Measurements from ENCODE around the gene PRAMEF12.
"Not testable (repeated sequence)": the region's sequence is repeated elsewhere in the genome, so short reads cannot be mapped to it uniquely, and the experiment has no call there.

Gene PRAMEF12

GRCh38 chr1:12773438-12773837 is at the start of gene PRAMEF12:
TSS of gene PRAMEF12 (plus strand) at chr1:12773738. CDS start at chr1:12774868, 1,130 bp downstream.
- FAIRE-seq (no peak), DNase-seq (ENCODE audit: insufficient read length, low spot score) (no peak)
- TF ChIP-seq POLR2A (IDR thresholded peaks at IDR 0.05; ENCODE audit: low read depth, low read length) = no peak

DNA sequence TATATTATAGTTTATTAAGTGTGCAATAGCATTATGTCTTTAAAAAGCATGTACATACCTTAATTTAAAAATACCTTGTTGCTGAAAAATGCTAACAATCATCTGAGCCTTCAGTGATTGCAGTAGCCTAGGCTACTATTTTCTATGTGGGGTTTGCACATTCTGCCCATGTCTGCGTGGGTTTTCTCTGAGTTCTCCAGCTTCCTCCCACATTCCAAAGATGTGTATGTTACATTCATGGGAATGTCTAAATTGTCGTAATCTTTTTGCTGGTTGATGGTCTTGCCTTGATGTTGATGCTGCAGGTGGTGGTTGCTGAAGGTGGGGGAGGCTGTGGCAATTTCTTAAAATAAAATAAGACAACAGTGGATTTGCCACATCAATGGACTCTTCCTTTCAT is 45.1 kb upstream of the PRAMEF12 start:
- DNase-seq (ENCODE audit: insufficient read length, low spot score) = no peak
- FAIRE-seq = no peak
- TF ChIP-seq POLR2A (IDR thresholded peaks at IDR 0.05; ENCODE audit: low read depth, low read length) = no peak

GRCh38 chr1:12730156-12730555 is 43.4 kb upstream of the PRAMEF12 start:
- DNase-seq (ENCODE audit: insufficient read length, low spot score) = no peak
- FAIRE-seq = no peak
- no peak for TF ChIP-seq POLR2A (IDR thresholded peaks at IDR 0.05; ENCODE audit: low read depth, low read length)

GRCh38 chr1:12731084-12731483 is 42.5 kb upstream of the PRAMEF12 start:
- DNase-seq (ENCODE audit: insufficient read length, low spot score); FAIRE-seq: not testable (repeated sequence)

DNA sequence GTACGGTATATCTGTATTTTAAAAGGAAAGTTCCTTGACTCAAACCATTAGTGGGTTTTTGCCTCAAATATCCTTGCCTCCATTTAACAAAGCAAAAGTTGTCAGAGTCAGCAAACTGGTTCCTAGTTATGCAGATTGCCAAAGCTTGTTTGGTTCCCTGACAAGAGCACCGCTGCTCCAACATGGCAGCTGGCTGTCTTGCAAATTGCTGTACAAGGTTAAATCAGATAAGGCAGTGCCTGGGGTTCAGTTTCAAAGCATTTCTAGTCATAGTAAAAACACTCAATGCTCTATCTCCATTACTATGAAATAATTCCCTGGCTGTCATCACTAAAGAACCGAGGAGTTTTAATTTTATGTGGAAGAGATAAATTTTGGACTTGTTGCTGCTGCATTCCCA is 38.9 kb upstream of the PRAMEF12 start:
- DNase-seq (ENCODE audit: insufficient read length, low spot score) (no peak), FAIRE-seq (no peak)
- no peak for TF ChIP-seq POLR2A (IDR thresholded peaks at IDR 0.05; ENCODE audit: low read depth, low read length)

DNA sequence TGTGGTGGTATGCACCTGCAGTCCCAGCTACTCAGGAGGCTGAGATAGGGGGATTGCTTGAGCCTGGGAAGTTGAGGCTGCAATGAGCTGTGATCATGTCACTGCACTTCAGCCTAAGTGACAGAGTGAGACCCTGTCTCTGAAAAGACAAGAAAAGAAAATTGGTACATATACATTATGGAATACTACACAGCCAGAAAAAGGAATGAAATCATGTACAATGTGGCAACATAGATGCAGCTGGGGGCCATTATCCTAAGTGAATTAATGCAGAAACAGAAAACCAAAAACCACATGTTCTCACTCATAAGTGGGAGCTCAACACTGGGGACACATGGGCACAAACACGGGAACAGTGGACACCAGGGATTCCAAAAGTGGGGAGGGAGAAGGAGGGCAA is 34.6 kb upstream of the PRAMEF12 start:
- no peak for TF ChIP-seq POLR2A (IDR thresholded peaks at IDR 0.05; ENCODE audit: low read depth, low read length)
- DNase-seq (ENCODE audit: insufficient read length, low spot score) (no peak), FAIRE-seq (no peak)

DNA sequence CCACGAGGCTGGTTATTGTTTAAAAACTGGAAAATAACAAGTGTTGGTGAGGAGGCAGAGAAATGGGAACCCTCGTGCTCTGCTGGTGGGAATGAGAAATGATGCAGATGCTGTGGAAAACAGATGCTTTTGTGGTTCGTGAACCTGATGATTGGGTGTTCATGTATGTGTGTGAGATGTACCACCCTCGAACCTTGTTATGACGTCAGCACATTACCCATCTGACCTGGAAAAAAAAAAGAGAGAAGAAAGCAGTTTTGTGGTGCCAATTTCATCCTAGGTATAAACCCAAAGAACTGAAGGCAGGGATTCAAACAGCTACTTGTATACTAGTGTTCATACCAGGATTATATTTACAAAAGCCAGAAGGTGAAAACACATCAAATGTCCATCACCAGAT is 33.9 kb upstream of the PRAMEF12 start:
- TF ChIP-seq POLR2A (IDR thresholded peaks at IDR 0.05; ENCODE audit: low read depth, low read length) = no peak
- no peak for DNase-seq (ENCODE audit: insufficient read length, low spot score)
- FAIRE-seq = no peak

DNA sequence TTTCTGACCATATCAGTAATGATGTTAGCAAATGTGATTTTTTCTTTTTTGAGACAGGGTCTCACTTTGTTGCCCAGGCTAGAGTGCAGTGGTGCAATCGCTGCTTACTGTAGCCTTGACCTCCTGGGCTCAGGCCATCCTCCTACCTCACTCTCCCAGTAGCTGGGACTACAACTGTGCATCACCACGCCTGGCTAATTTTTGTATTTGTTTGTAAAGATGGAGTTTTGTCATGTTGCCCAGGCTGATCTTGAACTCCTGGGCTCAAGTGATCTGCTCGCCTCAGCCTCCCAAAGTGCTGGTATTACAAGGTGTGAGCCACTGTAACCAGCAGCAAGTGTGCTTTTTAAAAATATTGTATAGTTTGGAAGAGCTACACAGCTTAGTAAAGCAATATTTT is 31.6 kb upstream of the PRAMEF12 start:
- no peak for DNase-seq (ENCODE audit: insufficient read length, low spot score)
- no peak for TF ChIP-seq POLR2A (IDR thresholded peaks at IDR 0.05; ENCODE audit: low read depth, low read length)
- no peak for FAIRE-seq

DNA sequence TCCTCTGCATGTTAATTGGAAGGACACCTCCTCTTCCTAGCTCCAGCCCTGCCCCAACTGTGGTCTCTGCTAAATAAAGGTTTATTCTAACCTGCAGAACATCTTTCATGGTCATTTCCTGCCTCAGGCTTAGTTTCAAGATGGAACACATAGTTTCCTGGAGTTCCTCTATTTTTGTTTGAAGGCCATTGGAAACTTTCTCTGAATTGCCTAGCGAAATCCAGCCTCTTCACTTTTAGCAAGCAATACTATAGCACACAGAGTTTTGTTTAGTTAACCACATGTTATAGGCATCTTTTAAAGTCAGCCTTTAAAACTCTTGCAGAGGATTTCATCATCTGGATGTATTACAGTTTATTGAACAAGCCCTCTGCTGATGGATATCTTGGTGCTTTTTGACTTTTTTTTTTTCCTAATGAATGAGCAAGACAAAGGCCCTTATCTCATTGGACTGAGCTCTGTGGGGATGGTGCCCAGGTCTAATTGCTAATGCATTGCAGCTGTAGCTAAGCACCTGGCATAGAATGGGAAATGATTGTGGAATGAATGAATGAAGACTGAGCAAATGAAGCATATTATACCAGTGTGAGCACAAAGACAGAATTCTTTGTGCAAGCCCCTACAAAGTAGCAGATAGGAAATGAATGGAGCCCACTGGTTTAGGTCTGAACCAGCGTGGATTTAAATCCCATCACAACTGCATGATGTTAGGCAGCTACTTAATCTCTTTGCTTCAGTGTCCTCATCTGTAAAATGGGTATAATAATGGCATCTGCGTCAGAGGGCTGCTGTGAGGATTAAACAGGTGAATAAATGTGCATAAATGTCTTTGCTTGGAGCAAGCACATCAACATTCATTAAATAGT is 28.2 kb upstream of the PRAMEF12 start:
- no peak for FAIRE-seq
- DNase-seq (ENCODE audit: insufficient read length, low spot score) = no peak
- TF ChIP-seq POLR2A (IDR thresholded peaks at IDR 0.05; ENCODE audit: low read depth, low read length) = no peak

DNA sequence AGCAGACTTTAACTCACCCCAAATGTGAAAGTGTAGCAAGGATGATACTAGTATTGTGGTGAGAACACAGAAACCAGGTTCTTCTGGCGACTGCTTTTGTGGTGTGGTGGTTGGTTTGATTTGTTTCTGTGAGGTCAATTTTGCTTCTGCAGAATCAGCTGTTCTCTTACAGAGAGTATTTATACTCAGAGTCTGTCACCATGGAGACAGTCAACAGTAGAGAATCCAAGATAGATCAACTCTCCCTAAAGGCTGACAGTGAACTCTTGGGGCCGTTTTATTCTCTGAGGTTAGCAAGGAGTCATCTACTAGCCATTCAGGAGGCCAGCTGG is 27.6 kb upstream of the PRAMEF12 start, which contains the start of gene CFAP107:
Gene CFAP107 (plus strand): TSS at position 209 of the 332 bp plus-strand sequence. CDS start 231 bp downstream, outside the sequence.
- FAIRE-seq = no peak
- TF ChIP-seq POLR2A (IDR thresholded peaks at IDR 0.05; ENCODE audit: low read depth, low read length) = no peak
- no peak for DNase-seq (ENCODE audit: insufficient read length, low spot score)

- DNase-seq (ENCODE audit: insufficient read length, low spot score) (no peak), FAIRE-seq (no peak)
- no peak for TF ChIP-seq POLR2A (IDR thresholded peaks at IDR 0.05; ENCODE audit: low read depth, low read length)
Observed at GRCh38 chr1:12748778-12749355, 24.7 kb upstream of the PRAMEF12 start.

DNA sequence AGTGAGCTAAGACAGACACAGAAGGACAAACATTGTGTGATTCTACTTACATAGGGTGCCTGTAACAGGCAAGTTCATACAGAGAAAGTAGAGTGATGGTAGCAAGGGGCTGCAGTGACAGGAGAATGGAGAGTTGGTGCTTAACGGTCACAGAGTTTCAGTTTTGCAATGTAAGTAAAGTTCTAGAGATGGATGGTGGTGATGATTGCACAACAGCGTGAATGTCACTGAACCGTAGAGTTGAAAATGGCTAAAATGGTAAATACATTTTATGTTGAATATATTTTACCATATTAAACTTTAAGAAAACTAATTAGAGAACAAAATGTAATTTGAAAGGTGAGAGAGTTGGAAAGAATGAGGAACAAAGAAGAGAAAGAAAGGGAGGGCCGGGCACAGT is 18.8 kb upstream of the PRAMEF12 start:
- DNase-seq (ENCODE audit: insufficient read length, low spot score) (no peak), FAIRE-seq (no peak)
- TF ChIP-seq POLR2A (IDR thresholded peaks at IDR 0.05; ENCODE audit: low read depth, low read length) = no peak

GRCh38 chr1:12756273-12756672 is 17.3 kb upstream of the PRAMEF12 start:
- DNase-seq (ENCODE audit: insufficient read length, low spot score) (no peak), FAIRE-seq (no peak)
- TF ChIP-seq POLR2A (IDR thresholded peaks at IDR 0.05; ENCODE audit: low read depth, low read length) = no peak

- FAIRE-seq = no peak
Observed at GRCh38 chr1:12756768-12757413, 16.6 kb upstream of the PRAMEF12 start.

GRCh38 chr1:12757836-12758235 is 15.7 kb upstream of the PRAMEF12 start:
- TF ChIP-seq POLR2A (IDR thresholded peaks at IDR 0.05; ENCODE audit: low read depth, low read length) = no peak
- DNase-seq (ENCODE audit: insufficient read length, low spot score) = no peak
- FAIRE-seq = no peak

More at GRCh38 chr1:12756768-12757413, 16.6 kb upstream of the PRAMEF12 start:
- no peak for DNase-seq (ENCODE audit: insufficient read length, low spot score)
- no peak for TF ChIP-seq POLR2A (IDR thresholded peaks at IDR 0.05; ENCODE audit: low read depth, low read length)
